HL-60 (cell line): ENCODE results near the gene PLEKHA8.

ENCODE experiments used
- DNase-seq, 2 experiments: peaks; one replicate each; pipeline ENCODE4 v3.0.0-alpha.2; 2010 to 2020; ENCODE audit warnings: low read depth in 1 of 2, low spot score in 1 of 2
- H3K27ac ChIP-seq: fragments of 250-450 bp; sonication (Bioruptor Pico); replicated peaks from 2 replicates; pipeline ENCODE4 v1.5.1; 2020; ENCODE audit warnings: mild to moderate bottlenecking, moderate library complexity
- H3K27me3 ChIP-seq: fragments of 250-450 bp; sonication (Bioruptor Pico); 2 replicates; pipeline ENCODE4 v1.5.1; 2021; ENCODE audit warnings: mild to moderate bottlenecking, moderate library complexity; ENCODE audit not compliant: insufficient read depth, poor library complexity, severe bottlenecking
- H3K4me3 ChIP-seq: replicated peaks from 2 replicates; pipeline ENCODE4 v1.5.1; 2011; ENCODE audit warnings: mild to moderate bottlenecking, control low read depth, low read length; ENCODE audit not compliant: insufficient read depth
- CTCF ChIP-seq: IDR thresholded peaks from one replicate; pipeline ENCODE4 v1.5.1; 2011; ENCODE audit warnings: low read length, control low read depth, inconsistent platforms; ENCODE audit not compliant: insufficient read depth
- GABPA ChIP-seq: IDR thresholded peaks from 2 replicates; pipeline ENCODE4 v1.6.1; 2012; ENCODE audit warnings: low read depth
- POLR2AphosphoS5 ChIP-seq: IDR thresholded peaks from 2 replicates; pipeline ENCODE4 v1.6.1; 2012; ENCODE audit warnings: low read depth
- SPI1 ChIP-seq: IDR thresholded peaks from 2 replicates; pipeline ENCODE4 v1.6.1; 2012; ENCODE audit warnings: low read depth, mild to moderate bottlenecking, borderline replicate concordance
- TF ChIP-seq, protein P1 (sequence below): IDR thresholded peaks from 2 replicates; pipeline ENCODE4 v1.6.1; 2012; ENCODE audit warnings: low read depth; ENCODE audit not compliant: insufficient replicate concordance

The PLEKHA8 gene

DNA sequence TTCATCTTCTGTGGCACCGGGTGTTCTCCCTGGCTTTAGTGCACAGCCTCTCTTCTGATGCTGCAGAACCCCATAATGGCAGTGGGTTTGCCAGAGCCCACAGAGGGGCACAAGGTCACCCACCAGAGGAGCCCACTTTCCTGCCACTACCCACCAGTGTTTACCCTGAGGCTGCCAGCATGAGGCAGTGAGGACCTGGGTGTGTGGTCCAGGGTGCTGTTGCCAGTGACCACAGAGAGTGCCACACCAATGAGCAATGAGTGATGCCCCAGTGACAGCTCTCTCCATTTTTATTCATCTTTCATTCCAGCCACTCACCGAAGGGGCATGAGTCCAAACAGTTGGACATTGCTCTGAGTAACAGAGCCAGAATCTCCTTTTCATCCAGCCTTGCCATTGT is 141.4 kb downstream of the PLEKHA8 start:
- H3K27ac ChIP-seq = no peak overlapping the region
- DNase-seq = no peak
- no peak overlapping the region for H3K4me3 ChIP-seq
- no peaks in the 10 kb centered on the region for H3K27me3 ChIP-seq
- TF ChIP-seq CTCF (no peak), POLR2AphosphoS5 (no peak), SPI1 (no peak), GABPA (no peak)
- TF ChIP-seq, protein P1, sequence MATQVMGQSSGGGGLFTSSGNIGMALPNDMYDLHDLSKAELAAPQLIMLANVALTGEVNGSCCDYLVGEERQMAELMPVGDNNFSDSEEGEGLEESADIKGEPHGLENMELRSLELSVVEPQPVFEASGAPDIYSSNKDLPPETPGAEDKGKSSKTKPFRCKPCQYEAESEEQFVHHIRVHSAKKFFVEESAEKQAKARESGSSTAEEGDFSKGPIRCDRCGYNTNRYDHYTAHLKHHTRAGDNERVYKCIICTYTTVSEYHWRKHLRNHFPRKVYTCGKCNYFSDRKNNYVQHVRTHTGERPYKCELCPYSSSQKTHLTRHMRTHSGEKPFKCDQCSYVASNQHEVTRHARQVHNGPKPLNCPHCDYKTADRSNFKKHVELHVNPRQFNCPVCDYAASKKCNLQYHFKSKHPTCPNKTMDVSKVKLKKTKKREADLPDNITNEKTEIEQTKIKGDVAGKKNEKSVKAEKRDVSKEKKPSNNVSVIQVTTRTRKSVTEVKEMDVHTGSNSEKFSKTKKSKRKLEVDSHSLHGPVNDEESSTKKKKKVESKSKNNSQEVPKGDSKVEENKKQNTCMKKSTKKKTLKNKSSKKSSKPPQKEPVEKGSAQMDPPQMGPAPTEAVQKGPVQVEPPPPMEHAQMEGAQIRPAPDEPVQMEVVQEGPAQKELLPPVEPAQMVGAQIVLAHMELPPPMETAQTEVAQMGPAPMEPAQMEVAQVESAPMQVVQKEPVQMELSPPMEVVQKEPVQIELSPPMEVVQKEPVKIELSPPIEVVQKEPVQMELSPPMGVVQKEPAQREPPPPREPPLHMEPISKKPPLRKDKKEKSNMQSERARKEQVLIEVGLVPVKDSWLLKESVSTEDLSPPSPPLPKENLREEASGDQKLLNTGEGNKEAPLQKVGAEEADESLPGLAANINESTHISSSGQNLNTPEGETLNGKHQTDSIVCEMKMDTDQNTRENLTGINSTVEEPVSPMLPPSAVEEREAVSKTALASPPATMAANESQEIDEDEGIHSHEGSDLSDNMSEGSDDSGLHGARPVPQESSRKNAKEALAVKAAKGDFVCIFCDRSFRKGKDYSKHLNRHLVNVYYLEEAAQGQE = no peak

GRCh38 chr7:30170476-30171205 is 142.4 kb downstream of the PLEKHA8 start:
- no peaks in the 10 kb centered on the region for H3K27me3 ChIP-seq
- TF ChIP-seq, protein P1 = no peak
- TF ChIP-seq POLR2AphosphoS5 (no peak), GABPA (no peak), CTCF (no peak), SPI1 (no peak)
- 0 out of 2 replicates have a peak overlapping the region, but pooled peaks have one; percentile 22 for H3K27ac ChIP-seq
- DNase-seq = peak in 1 of 2 experiments; percentile 73
- no peak overlapping the region for H3K4me3 ChIP-seq

DNA sequence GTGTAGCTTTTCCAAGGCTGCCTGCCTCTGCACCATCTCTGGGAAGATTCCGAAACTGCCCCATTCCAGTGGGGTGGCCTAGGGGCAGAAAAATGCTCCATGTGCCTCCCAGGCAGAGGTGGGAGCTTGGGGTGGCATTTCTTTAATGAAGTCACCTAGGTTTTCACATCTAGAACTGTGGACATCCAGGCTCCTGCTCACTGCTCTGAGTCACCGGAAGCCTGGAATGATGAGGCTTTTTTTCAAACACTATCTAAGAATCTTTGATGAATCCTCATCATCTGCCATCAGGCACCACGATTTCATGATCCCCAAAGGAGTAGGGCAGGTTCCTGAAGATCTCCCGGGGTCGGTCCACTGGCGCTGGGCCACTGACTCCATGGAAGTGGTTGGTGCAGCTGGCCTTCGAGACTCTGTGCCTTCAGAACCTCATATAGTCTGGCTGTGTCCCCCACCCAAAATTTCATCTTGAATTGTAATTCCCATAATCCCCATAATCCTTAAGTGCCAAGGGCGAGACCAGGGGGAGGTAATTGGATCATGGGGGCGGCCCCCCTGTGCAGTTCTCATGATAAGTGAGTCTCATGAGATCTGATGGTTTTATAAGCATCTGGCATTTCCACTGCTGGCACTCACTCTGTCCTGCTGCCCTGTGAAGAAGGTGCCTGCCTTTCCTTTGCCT is 143.7 kb downstream of the PLEKHA8 start:
- DNase-seq = no peak
- Histone ChIP-seq H3K4me3 (no peak overlapping the region), H3K27me3 (no peaks in the 10 kb centered on the region), H3K27ac (no peak overlapping the region)
- TF ChIP-seq, protein P1 = no peak
- TF ChIP-seq SPI1 (no peak), GABPA (no peak), CTCF (no peak), POLR2AphosphoS5 (no peak)
